GM21381 (cell line): ENCODE measurements around the gene RBFOX1.

Source experiments
- ATAC-seq: cut with Tn5 transposase; IDR thresholded peaks from one replicate; pipeline ENCODE4 v1.9.1; 2021; ENCODE audit warnings: mild to moderate bottlenecking, moderate library complexity; ENCODE audit not compliant: unreplicated experiment

RBFOX1 gene

GRCh38 chr16:7513429-7513828, 180.8 kb downstream of the RBFOX1 start:
- no peak for ATAC-seq

- ATAC-seq, result no peak
These were observed 182.9 kb downstream of the RBFOX1 start for GRCh38 chr16:7515543-7515942.

GRCh38 chr16:7517496-7517895, 184.9 kb downstream of the RBFOX1 start:
- ATAC-seq, result no peak

GRCh38 chr16:7518158-7518557, 185.5 kb downstream of the RBFOX1 start:
- no peak for ATAC-seq

- no peak for ATAC-seq
These were observed 189.2 kb downstream of the RBFOX1 start for GRCh38 chr16:7521834-7522233.

- no peak for ATAC-seq
These were observed 191.8 kb downstream of the RBFOX1 start for GRCh38 chr16:7524419-7524818.

- ATAC-seq, result no peak
These were observed 194.1 kb downstream of the RBFOX1 start for GRCh38 chr16:7526736-7527135.

GRCh38 chr16:7532534-7532933, 199.9 kb downstream of the RBFOX1 start:
- ATAC-seq, result no peak

GRCh38 chr16:7534749-7535148, 202.1 kb downstream of the RBFOX1 start:
- ATAC-seq, result no peak

GRCh38 chr16:7541026-7541425, 208.4 kb downstream of the RBFOX1 start:
- no peak for ATAC-seq

- ATAC-seq, result no peak
These were observed 212.6 kb downstream of the RBFOX1 start for GRCh38 chr16:7545251-7545650.

- ATAC-seq, result no peak
These were observed 214.3 kb downstream of the RBFOX1 start for GRCh38 chr16:7546948-7547347.

GRCh38 chr16:7547736-7548135, 215.1 kb downstream of the RBFOX1 start:
- no peak for ATAC-seq

GRCh38 chr16:7548796-7549318, 216.2 kb downstream of the RBFOX1 start:
- ATAC-seq, result no peak

- no peak for ATAC-seq
These were observed 217.5 kb downstream of the RBFOX1 start for GRCh38 chr16:7550096-7550495.

- no peak for ATAC-seq
These were observed 222.8 kb downstream of the RBFOX1 start for GRCh38 chr16:7555459-7555858.

- no peak for ATAC-seq
These were observed 229.3 kb downstream of the RBFOX1 start for GRCh38 chr16:7561908-7562405.

GRCh38 chr16:7566360-7566759, 233.7 kb downstream of the RBFOX1 start:
- no peak for ATAC-seq

- ATAC-seq, result no peak
These were observed 238.7 kb downstream of the RBFOX1 start for GRCh38 chr16:7571366-7571765.

- ATAC-seq, result no peak
These were observed 244.9 kb downstream of the RBFOX1 start for GRCh38 chr16:7577588-7577987.

- no peak for ATAC-seq
These were observed 246.8 kb downstream of the RBFOX1 start for GRCh38 chr16:7579454-7579853.

GRCh38 chr16:7581175-7581574, 248.5 kb downstream of the RBFOX1 start:
- ATAC-seq, result no peak

- no peak for ATAC-seq
These were observed 250.8 kb downstream of the RBFOX1 start for GRCh38 chr16:7583396-7583795.
